DMS53 treated with DMSO at 0.1 percent for 48 hours (cell line): ENCODE results near the gene ARL5C.
"Not testable (repeated sequence)": the region's sequence is repeated elsewhere in the genome, so short reads cannot be mapped to it uniquely, and the experiment has no call there.

Experiments used
- DNase-seq: peaks from one replicate; lab custom pipeline; 2025; ENCODE audit not compliant: unreplicated experiment; lab: John Stamatoyannopoulos, UW

ARL5C gene

DNA sequence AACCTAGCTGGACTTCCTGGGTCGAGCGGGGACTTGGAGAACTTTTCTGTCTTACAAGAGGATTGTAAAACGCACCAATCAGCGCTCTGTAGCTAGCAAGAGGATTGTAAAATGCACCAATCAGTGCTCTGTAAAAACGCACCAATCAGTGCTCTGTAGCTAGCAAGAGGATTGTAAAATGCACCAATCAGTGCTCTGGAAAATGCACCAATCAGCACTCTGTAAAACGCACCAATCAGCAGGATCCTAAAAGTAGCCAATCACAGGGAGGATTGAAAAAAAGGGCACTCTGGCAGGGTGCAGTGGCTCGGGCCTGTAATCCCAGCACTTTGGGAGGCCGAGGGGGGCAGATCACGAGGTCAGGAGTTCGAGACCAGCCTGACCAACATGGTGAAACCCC is 2.5 kb upstream of the ARL5C start:
- DNase-seq: not testable (repeated sequence)

DNA sequence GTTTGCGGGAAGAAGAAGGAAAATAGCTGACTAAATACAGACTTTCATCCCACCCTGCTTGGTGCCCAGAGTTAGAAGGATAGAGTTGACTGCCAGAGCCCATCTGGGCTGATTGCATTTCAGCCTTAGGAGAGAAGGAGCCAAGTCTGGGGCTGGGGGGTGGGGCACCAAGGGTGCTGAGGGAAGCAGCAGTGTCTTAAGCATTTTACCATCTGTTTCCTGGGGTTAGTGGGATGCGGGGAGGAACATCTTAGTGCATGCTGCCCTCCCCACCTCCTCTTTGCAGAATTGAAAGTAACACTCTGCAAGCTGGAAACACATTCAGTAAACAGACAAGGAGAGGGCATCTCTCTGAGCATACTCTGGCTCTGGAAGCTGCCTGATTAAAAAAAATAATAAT is 1.5 kb upstream of the ARL5C start:
- DNase-seq: no peak

DNA sequence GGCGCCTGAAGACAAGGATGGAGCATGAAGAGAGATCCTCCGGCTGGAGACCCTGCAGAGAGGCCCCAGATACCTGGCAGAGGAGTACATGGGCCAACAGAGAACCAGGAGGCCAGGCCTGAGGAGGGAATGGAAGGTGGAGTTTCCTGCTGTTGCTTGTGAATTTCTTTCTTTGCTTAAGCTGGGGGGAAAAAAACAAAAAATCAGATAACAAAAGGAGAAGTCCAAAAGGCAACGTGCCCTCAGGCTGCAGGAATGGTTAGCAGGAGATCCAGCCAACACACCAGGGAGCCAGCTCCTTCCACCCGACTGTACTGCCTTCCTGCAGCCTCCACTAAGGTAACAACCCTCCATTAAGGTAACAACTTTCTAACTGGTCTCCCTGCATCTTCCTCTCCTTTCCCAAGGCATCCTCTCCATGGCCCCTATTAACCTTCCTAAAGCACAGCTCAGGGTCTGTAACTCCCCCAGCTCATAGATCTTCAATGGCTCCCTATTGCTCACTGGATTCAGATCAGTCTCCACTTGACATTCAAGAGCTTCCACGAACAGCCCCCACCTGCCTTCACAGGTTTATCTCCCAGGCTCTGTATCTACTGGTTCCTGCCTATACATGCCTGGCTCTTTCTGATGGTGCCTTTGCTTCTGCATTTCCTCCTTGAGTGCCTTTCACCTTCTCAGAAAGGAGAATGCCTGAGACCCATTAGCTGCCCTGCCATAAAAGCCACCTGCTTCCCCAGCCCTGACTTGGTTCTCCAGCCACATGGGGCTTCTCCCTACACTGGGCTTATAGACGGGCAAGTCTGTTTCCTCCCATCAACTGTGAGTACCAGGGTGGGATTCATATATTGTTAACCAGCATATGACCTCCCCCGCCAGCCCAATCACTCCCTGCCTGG is 725 bp upstream of the ARL5C start:
- DNase-seq: no peak

DNA sequence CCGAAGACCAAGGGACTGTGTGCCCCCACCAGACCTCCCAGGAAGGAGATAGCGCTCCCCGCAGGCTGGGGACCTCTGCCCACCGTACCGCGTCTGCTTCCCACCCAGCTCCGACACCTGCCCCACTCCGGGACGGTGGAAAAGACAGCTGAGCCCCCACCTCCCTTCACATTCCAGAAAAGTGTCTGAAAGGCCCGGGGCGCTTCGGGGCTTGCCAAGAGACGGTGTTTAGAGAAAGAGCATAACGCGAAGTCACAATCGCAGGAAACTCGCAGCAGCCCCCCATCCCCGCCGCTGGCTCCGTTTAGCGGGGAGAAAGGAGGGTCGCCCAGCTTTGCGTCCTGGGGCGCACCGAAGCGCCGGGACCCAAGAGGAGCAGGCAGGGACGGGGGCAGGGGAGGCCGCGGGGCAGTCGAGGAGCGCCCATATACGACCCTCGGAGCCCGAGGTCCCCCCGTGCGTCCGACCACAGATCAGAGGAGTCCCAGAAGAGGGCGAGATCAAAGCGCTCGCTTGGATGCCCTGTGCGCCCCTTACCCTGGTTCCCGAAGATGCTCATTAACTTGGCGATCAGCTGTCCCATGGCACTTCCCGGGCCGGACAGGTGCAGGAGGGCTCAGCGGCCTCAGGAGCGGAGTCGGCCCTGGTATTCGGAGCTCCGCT is 652 bp downstream of the ARL5C start:
- DNase-seq: no peak

DNA sequence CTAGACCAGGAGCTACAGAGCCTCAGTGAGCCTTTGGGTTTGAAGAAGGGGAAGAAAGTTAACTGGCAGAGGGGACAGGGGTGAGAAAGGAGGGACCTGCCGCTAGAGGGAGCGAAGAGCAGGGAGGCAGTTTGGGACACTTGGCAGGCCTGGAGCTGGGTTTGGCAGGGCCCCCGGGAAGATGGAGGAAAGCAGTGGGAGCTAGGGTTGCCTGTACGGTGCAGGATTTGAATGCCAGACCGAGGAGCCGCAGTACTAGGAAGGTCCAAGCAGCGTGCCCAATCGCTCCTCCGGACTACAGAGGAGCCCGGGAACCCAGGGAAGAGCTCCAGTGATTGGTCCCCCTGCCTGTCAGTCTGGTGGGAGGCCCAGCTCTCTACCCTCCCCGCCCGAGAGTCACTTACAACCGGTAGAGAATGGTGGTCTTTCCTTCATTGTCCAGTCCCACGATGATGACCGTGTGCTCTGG is 1.3 kb downstream of the ARL5C start:
- peak; percentile 38 for DNase-seq

DNA sequence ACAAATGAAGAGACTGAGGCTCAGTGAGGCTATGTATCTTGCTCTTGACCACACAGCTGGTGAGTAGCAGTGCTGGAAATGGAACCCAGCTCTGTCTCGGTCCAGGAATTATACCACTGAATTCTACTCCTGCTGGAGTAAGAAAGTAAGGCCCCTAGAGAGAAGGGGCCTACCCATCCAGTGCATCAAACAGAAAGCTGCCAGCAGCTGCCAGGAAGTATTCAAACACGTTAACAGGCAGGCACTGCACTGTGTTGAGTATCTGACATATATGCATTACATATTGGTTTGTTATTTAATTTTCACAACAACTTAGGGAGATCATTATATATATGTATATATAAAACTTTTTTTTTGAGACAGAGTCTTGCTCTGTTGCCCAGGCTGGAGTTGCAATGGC is 4.0 kb downstream of the ARL5C start:
- DNase-seq: no peak

DNA sequence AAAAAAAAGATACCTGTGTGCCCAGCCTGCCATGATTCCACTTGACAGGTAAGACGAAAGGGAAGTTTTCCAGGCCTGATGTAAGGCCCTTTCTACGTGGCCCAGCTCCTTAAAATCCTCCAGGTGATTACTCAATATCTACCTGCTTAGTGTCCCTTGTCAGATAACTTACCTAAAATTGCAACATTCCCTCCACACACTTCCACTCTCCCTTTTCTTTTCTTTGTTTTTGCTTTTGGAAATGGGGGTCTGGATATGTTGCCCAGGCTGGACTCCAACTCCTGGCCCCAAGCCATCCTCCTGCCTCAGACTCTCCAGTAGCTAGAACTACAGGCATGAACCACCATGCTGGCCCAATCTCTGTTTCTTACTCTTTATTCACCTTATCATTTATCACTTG is 7.3 kb downstream of the ARL5C start:
- DNase-seq: no peak

DNA sequence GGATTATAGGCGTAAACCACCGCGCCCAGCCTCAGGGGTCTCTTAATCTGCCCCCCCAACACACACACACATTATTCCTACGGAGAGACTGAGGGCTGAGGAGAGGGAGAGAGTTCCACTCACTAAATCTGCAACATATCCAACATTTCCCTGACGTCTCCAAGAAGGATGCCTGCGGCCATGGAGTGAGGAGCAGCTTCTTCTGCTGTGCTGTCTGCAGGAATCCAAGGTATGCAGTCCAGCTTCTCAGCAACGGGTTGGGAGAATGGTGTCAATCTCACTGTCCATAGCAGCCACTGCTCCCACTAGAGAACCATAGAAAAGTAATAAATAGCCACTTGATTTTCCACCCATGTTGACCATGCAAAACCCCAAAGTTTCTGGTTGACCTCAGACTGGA is 9.5 kb downstream of the ARL5C start:
- no peak for DNase-seq

DNA sequence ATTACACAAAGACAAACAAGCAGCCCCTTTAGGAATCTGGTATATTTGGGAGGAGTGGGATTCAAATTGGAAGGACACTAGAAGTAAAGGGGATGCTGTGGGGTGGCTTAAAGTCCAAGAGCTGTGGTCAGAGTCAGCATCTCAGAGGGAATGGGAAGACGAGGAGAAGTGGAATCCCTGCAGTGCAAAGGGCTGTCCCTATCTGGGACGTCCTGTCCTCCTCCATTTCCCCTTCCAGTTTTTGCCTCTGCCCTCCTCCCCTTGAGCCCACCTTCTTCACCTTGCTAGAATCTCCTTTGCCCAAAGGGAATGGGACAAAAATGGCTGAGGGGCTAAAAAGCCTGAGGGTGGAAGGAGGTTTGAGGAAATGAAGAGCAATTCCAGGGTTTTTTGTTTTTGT is 10.3 kb downstream of the ARL5C start:
- DNase-seq: no peak

DNA sequence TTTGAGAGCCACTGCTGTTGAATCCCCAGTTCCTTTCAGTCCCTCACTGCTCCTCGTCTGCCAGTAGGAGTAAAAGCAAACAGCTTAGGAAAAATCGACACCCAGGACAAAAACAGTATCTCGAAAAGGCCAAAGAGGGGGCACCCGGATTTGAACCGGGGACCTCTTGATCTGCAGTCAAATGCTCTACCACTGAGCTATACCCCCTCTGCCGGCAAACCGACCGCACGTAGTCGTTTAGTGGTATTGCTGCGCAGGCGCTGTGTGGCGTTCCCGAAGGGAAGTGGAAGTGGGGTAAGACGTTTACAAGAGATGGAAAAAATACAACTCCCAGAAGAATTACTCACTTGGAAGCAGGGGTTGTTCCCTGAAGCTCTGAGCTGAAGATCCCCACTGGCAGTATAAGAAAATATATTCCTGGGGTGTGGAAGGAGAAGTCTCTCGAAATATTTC is 12.3 kb downstream of the ARL5C start:
- DNase-seq: peak; percentile 69

DNA sequence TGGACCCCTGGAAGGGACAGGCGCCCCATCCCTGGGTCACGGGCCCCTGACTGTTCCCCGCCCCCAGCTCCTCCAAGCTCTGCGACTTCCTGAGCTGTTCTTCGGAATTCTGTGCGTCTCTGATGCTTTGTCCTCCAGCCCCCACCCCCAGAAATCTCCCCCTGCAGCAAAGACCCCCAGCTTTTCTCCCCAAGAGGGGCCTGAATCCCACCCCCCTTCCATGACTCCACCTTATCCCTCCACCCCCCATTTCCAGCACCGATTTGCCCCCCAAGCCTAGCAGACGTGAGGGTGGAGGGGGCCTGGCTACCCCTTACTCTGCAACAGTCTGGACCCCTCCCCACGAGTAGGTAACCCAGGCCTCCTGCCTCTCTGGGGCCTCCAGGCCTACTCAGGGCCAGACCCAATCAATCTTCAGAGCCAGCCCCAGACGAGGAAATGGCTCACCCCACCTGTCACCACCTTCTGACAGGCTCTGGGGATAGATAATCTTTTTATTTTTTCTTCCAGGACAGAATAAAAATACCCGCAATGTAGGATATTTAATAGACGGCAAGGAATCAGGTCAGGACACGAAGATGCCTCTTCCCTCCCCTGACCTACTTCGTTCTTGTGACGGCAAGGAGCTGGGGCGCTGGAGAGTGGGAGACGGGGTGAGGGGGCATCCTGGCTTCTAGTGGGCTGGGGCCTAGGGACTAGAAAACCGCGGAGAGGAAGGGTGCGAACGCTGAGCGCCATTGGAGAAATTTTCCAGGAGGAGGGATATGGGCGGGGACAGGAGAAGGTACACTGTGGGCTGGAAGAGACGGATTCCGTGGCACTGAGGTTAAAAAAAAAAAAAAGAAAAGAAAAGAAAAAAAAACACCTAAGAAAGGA is 13.8 kb downstream of the ARL5C start:
- peak; percentile 62 for DNase-seq

DNA sequence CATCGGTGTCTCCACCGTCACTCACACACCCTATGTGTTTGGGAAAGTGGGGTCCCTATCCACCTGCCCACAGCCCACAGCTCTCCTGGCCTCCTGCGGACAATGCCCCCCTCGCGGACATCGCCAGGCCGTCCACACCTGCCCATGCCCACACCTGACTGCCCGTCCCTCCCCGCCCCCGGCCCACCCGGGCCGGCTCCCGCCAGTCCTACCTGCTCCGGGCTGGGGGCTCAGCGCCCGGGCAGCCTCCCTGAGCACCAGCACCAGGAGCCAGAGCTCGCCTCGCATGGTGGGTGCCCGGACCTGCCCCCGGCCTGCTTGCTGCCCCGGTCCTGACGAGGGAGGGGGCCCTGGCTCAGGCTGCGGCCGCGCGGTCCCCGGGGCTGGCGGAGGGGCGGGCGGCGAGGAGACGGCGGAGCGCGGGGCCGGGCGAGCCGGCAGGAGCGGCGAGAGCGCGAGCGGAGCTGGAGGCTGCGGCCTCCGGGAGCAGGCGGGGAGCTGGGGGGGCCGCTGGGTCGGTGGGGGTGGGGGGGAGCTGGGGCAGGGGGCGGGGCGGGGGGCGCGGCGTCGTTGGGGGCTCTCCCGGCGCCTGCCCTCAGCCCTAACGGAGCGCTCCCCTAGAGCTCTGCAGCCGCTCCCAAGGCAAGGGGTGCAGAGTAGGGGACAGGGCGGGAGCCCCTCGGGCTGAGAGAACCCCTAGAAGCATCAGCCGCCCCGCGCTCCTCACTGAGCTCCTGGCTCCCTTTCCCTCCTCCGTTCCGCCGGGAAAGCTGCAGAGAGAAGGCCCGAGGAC is 14.6 kb downstream of the ARL5C start, which contains the start of gene PLXDC1:
Gene PLXDC1 (minus strand): TSS at position 488 of the 793 bp plus-strand sequence. CDS start 200 bp downstream, at position 288.
- no peak for DNase-seq

DNA sequence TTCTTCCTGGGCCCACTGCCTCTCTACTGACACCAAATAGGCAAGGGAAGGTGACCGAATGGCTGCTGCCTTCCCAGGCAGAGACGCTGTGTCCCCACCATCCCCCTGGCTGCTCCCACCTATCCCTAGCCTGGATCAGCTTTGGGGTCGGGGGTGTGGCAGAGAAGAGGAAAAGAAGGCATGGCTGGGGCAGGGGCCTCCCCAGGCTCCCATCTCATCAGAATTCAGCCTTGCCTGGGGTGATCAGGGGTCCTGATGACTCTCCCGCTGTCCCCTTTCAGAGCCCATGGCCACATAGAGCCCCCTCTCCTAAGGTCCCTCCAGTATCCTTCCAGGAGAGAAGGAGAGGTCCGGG is 15.2 kb downstream of the ARL5C start:
- no peak for DNase-seq

DNA sequence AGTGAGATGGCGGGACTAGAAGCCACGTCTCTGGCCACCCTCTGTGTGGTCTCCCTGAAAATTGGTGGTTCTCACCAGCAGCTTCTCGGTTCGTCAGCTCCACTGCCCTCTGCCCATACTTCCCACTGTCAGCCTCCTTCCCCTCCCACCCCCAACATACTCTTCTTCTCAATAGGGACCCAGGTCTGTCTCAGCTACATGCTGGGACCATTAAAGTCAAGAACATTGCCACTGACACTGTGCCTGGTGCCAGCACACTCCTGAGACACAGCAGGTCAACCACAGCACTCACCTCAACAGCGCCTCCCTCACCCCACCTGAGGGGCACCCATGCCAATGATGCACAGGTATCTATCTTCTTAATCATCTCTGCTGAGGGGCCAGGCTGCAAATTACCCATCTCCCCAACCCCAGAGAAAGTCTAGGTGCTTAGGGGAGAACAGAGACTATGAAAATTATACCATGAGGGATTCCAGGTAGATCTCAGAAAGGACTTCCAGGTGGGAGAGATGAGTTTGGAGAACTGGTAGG is 15.8 kb downstream of the ARL5C start:
- no peak for DNase-seq

DNA sequence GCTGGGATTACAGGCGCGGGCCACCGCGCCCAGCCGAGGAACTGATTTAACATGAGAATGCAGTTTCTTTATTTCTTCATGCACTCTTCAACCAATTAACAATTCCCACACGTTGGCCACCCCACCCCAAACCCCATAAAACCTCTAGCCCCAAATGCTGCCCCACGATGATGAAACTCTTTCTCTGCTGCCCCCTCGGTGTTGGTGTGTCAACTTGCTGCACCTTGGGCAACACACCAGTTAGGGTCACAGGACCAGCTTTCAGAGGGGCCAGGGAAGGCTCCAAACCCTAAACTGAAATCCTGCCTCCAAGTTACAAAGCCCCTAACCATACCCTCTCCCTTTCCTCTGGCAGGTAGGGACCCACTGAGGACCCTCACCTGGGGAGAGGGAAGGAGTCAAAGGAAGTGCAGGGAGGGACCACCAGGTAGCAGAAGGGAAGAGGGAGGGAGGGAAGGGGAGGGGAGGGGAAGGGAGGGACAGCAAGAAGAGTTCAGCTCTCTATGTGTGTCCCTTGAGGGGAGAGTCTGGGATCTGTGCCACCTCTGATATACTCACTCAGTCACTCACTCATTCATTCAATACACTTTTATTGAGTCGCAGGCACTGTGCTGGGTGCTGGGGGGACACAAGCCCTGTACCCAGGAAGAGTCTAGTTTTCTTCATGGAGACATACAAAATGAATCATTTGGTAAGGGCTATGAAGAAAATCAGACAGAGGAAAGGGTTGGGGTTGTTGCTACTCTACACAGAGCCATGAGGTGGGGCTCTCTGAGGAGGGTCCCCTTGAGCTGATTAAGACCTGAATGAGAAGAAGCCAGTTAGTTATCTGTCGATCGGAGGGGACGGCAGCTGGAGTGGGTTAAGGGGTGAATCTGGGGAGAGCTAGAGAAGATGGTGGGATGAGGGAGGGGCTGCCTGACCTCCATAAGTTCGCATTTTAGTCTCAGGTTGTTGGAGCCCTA is 18.5 kb downstream of the ARL5C start:
- no peak for DNase-seq

DNA sequence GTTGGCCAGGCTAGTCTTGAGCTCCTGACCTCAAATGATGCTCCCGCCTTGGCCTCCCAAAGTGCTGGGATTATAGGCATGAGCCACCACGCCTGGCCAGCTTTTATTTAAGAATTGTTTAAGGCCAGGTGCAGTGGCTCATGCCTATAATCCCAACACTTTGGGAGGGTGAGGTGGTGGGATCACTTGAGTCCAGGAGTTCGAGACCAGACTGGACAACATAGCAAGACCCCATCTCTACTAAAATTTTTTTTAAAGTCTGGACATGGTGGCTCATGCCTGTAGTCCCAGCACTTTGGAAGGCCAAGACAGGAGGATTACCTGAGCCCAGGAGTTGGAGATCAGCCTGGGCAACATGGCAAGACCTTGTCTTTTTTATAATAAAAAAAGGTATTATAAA is 19.7 kb downstream of the ARL5C start:
- no peak for DNase-seq

DNA sequence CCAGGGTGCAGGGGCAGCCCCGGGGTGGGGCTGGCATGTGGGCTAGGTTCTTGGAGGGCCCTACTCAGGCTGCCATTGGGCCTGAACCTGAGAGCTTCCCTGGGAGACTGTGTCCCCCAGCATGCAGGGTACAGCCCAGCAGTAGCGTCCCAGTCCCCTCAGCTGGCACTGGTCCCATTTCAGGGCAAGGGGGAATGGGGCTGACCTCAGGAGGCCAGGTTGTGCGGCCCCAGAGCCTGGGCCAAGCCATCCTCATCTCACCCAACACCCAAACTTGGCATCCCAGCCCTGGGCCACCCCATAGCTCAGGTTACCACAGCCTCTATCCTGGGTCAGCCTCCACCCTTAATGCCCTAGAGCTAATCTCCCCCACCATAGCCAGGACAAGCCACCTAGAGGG is 20.8 kb downstream of the ARL5C start:
- no peak for DNase-seq

DNA sequence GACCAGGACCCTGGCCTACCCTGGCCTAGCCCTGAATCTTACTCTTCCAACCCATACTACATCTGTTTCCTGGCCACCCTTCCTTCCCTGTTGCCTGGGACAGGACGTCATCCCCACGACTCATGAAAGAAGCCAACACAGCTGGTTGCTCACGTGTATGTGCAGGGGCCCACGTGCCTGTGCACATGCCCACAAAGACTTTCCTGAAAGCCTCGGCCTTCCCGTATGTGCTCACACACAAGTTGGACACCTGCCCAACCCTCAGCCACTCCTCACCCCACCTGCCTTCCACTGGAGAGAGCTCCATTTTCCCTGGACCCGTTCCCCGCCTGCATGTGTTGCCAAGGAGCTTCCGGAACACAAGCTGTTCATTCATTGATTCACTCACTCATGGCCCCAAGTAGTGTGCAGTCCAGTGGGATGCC is 21.5 kb downstream of the ARL5C start:
- peak; percentile 81 for DNase-seq

DNA sequence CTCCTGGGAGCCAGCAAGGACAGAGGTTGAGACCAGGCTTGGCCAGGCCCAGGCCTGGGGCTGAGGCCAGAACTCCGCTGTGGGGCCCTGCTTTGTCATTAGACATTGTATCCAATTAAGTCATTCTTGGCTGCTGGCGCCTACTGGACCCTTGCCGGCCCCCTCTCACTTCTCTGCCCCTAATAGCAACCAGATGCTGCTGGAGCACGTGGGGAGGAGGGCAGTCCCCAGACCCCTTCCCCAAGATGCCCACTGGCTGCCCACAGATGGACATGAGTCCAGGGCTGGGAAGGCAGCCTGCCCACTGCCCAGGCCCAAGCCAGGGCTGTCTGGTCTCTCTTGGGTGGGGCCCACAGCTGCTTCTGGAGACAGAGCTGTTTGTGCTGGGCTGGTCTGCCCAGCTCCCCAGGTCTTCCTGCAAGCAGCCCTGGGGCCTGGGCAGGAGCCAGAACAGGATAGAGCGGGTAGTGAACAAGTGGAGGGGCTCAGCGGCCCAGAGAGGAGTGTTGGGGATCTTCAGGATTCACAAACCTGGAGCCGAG is 22.3 kb downstream of the ARL5C start:
- DNase-seq: no peak
